Testis (tissue), 3 donors: Measurements from ENCODE around the gene SEC14L1. TPM values are rescaled to one million over a fixed set of nuclear protein-coding genes. Genes with fewer than 3 reads are reported as not detected.

ENCODE experiments used
- DNase-seq: peaks from one replicate; pipeline ENCODE4 v3.0.0-alpha.2; 2019
- H3K27ac ChIP-seq, 2 donors: fragments of 200-600 bp; sonication (generic); one replicate each; pipeline ENCODE4 v1.5.1; 2019
- H3K27me3 ChIP-seq: fragments of 200-600 bp; sonication (generic); one replicate; pipeline ENCODE4 v1.5.1; 2019
- H3K36me3 ChIP-seq: fragments of 200-600 bp; sonication (generic); one replicate; pipeline ENCODE4 v1.5.1; 2017; ENCODE audit warnings: low read depth; ENCODE audit errors: missing control alignments
- H3K4me1 ChIP-seq: fragments of 200-600 bp; sonication (generic); one replicate; pipeline ENCODE4 v1.5.1; 2019
- H3K4me3 ChIP-seq, 2 donors: fragments of 200-600 bp; sonication (generic); one replicate each; pipeline ENCODE4 v1.5.1; 2017 to 2019
- H3K9me3 ChIP-seq: fragments of 200-600 bp; sonication (generic); one replicate; pipeline ENCODE4 v1.5.1; 2017
- POLR2A ChIP-seq: fragments of 450-650 bp; IDR thresholded peaks from one replicate; pipeline ENCODE4 v1.6.1; 2017; ENCODE audit warnings: antibody characterized with exemption, mild to moderate bottlenecking, moderate library complexity
- WGBS, 2 donors: methylation state at CpG; one replicate each; pipeline ENCODE4 v1.1.5; 2018; 5-methylcytosine and 5-hydroxymethylcytosine counted together
- intact Hi-C: fragments of 100-400 bp; cut with DNase I; formaldehyde crosslinking; loops from one replicate; pipeline ENCODE4 v1.15.1; 2023; ENCODE audit warnings: low total_unique reads
- polyA plus RNA-seq: library from polyadenylated mRNA; stranded (reverse); fragments of 350-450 nt; fragmentation: Illumina TruSeq; extraction: RNeasy Lipid Tissue Mini Kit (QIAGEN cat#74804); gene quantifications from one replicate; pipeline ENCODE4 v1.2.3, GENCODE V29; 2014; ENCODE audit warnings: low read depth, low replicate concordance; ENCODE audit not compliant: insufficient read depth
- total RNA-seq, 2 donors: library from RNA; depleted of rRNA; stranded (reverse); fragments of >200 nt; gene quantifications; one replicate each; pipeline ENCODE4 v1.2.3, GENCODE V29; 2016
- TF ChIP-seq, protein P1 (sequence below), 3 experiments: fragments of 450-650 bp in 2 of 3; fragments of 200-600 bp in 1 of 3; sonication (generic) in 1 of 3; IDR thresholded peaks; one replicate each; pipeline ENCODE4 v1.5.1; 2016 to 2019; ENCODE audit warnings: antibody characterized with exemption in 3 of 3, mild to moderate bottlenecking in 2 of 3, moderate library complexity in 1 of 3

The SEC14L1 gene
- total and polyA plus RNA-seq, 3 donors from 2014 or later = 143 to 262 (median 240) TPM

DNA sequence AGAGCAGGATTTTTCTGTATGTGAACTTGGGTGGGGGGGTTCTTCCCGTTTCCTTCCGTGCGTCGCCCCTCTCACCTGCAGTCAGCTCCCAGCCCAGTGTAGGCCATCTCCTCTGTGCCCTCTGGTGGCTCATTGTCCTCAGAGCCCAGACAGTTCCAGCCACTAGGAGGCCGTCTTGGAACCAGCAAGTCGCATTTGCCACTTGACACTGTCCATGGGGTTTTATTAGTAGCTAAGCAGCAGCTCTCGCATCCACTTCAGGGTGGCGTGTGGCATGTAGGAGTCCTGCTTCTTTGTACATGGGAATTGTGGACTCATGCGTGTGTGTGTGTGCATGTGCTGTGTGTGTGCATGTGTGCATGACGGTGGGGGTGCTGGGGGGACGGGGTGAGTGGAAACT lies 74.0 kb downstream of the SEC14L1 start:
- Histone ChIP-seq H3K27me3 (no peaks in the 10 kb centered on the region), H3K27ac (no peak overlapping the region), H3K9me3 (no peaks in the 10 kb centered on the region), H3K36me3 (no peaks in the 10 kb centered on the region), H3K4me3 (no peak overlapping the region), H3K4me1 (no peaks in the 10 kb centered on the region)
- no peak for TF ChIP-seq POLR2A
- TF ChIP-seq, protein P1, sequence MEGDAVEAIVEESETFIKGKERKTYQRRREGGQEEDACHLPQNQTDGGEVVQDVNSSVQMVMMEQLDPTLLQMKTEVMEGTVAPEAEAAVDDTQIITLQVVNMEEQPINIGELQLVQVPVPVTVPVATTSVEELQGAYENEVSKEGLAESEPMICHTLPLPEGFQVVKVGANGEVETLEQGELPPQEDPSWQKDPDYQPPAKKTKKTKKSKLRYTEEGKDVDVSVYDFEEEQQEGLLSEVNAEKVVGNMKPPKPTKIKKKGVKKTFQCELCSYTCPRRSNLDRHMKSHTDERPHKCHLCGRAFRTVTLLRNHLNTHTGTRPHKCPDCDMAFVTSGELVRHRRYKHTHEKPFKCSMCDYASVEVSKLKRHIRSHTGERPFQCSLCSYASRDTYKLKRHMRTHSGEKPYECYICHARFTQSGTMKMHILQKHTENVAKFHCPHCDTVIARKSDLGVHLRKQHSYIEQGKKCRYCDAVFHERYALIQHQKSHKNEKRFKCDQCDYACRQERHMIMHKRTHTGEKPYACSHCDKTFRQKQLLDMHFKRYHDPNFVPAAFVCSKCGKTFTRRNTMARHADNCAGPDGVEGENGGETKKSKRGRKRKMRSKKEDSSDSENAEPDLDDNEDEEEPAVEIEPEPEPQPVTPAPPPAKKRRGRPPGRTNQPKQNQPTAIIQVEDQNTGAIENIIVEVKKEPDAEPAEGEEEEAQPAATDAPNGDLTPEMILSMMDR (IDR thresholded peaks at IDR 0.05) = peak; percentile 20 to 71 (median 67)
- peak; percentile 79 for DNase-seq
- WGBS, 2 donors = 70 to 75% methylated on average over 11 of the region's 11 CpGs
- intact Hi-C loops = no loop called here

DNA sequence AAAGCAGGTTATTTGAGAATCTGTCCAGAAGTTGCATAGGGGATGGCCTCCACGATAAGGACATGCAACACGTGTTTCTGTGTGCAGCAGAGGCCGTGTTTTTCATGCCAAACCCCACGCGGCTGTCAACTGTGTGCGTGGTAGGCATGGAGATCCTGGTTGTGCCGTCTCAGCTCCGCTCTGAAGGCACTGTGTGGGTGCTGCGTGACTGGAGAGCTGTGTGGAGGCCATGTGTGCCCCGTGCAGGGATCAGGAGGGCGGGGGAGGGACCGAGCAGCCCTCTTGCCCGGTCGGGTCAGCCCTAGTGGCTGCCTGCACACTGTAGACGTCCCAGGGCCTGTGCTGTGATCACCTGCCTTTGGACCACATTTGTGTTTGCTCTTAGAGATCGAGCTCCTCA lies 74.5 kb downstream of the SEC14L1 start:
- no peaks in the 10 kb centered on the region for H3K4me1 ChIP-seq
- WGBS, 2 donors = 85 to 88% methylated on average over 7 to 16 of the region's 16 CpGs
- no peak overlapping the region for H3K27ac ChIP-seq
- TF ChIP-seq, protein P1 (IDR thresholded peaks at IDR 0.05) = no peak
- TF ChIP-seq POLR2A = no peak
- intact Hi-C loops = no loop called here
- H3K36me3 ChIP-seq = no peaks in the 10 kb centered on the region
- no peaks in the 10 kb centered on the region for H3K9me3 ChIP-seq
- DNase-seq = no peak
- H3K27me3 ChIP-seq = no peaks in the 10 kb centered on the region
- no peak overlapping the region for H3K4me3 ChIP-seq

DNA sequence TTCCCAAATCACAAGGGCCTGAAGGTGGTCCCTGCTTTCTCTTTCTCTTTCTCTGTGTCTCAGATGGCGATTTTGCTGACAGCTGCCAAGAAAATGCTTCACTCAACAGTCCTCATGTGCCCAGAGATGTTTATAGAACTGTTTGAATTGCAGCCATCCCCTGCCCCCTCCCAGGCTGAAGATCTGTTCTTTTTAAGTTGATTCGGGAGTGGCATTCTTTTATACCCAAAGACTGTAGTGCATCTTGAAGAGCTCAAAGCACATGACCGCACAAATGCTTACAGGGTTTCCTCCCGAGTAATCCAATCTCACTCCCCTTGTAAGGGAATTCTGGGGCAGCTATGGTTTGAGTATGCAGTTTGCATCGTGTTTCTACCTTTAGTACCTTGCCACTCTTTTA lies 75.7 kb downstream of the SEC14L1 start:
- intact Hi-C loops = no loop called here
- TF ChIP-seq, protein P1 (IDR thresholded peaks at IDR 0.05) = no peak
- TF ChIP-seq POLR2A = no peak
- no peaks in the 10 kb centered on the region for H3K27me3 ChIP-seq
- WGBS, 2 donors = 64 to 78% methylated on average over 5 of the region's 5 CpGs
- H3K36me3 ChIP-seq = no peaks in the 10 kb centered on the region
- no peaks in the 10 kb centered on the region for H3K9me3 ChIP-seq
- H3K4me3 ChIP-seq = no peak overlapping the region
- no peak overlapping the region for H3K27ac ChIP-seq
- DNase-seq = no peak
- no peaks in the 10 kb centered on the region for H3K4me1 ChIP-seq

DNA sequence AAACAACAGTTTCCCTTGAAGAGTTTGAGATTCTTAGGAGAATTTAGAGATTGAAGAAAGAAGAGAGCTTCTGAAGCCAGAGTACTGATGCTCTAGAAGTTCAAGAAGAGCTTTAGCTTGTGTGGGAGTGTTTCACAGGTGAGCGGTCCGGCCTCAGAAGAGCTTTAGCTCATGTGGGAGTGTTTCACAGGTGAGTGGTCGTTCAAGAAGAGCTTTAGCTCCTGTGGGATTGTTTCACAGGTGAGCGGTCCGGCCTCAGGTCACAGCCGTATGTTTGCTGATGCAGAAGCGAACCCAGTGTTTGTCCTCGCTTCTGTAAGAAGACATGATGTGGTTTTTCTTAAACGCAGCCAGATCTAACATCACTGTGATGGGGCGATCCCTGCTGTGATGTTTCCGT lies 76.4 kb downstream of the SEC14L1 start:
- no peak overlapping the region for H3K4me3 ChIP-seq
- no peaks in the 10 kb centered on the region for H3K4me1 ChIP-seq
- intact Hi-C loops = no loop called here
- DNase-seq = no peak
- H3K36me3 ChIP-seq = no peaks in the 10 kb centered on the region
- TF ChIP-seq, protein P1 (IDR thresholded peaks at IDR 0.05) = no peak
- no peak for TF ChIP-seq POLR2A
- H3K27me3 ChIP-seq = no peaks in the 10 kb centered on the region
- no peaks in the 10 kb centered on the region for H3K9me3 ChIP-seq
- H3K27ac ChIP-seq = no peak overlapping the region
- 77 to 83% methylated on average over 11 of the region's 11 CpGs for WGBS, 2 donors

DNA sequence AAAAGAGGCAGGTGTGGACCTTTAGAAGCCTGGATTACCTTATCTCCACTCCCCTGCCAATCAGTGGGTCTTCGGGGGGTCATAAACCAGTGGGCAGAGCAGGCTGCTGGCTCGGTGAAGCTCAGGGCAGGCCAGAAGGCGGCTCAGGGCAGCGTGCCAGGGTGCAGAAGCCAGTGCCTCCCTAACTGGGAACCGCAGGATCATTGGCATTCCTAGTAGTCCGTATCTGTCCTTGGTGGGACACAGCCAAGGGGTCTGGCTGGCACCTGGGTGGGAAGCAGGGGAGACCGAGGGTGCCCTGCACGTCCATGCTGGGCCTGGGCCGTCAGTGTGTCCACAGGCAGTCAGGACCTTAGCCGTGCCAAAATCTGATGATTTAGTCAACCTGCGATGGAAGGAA lies 76.8 kb downstream of the SEC14L1 start:
- no peaks in the 10 kb centered on the region for H3K9me3 ChIP-seq
- 55 to 67% methylated on average over 9 to 11 of the region's 11 CpGs for WGBS, 2 donors
- no peaks in the 10 kb centered on the region for H3K4me1 ChIP-seq
- H3K36me3 ChIP-seq = no peaks in the 10 kb centered on the region
- intact Hi-C loops = no loop called here
- no peak overlapping the region for H3K27ac ChIP-seq
- H3K4me3 ChIP-seq = no peak overlapping the region
- peak; percentile 38 for DNase-seq
- TF ChIP-seq, protein P1 (IDR thresholded peaks at IDR 0.05) = no peak
- no peak for TF ChIP-seq POLR2A
- H3K27me3 ChIP-seq = no peaks in the 10 kb centered on the region
